K562 (cell line): ENCODE measurements around the gene WNK1. TPM values are rescaled to one million over a fixed set of nuclear protein-coding genes. Genes with fewer than 3 reads are reported as not detected.

ENCODE experiments used
- C11orf30 ChIP-seq: fragments of 450-650 bp; IDR thresholded peaks from 2 replicates; pipeline ENCODE4 v1.6.1; 2016; ENCODE audit warnings: low read depth, mild to moderate bottlenecking
- EP300 ChIP-seq: IDR thresholded peaks from 2 replicates; pipeline ENCODE4 v1.6.1; 2012; ENCODE audit warnings: low read length, improper control_type of control experiment
- GATA2 ChIP-seq: sonication (generic); formaldehyde crosslinking; IDR thresholded peaks from 2 replicates; pipeline ENCODE4 v1.4.0; 2020; ENCODE audit warnings: mild to moderate bottlenecking, missing genetic modification reagents
- RAD21 ChIP-seq, 2 experiments: fragments of 250-450 bp in 1 of 2; fragments of 450-650 bp in 1 of 2; sonication (Bioruptor Pico) in 1 of 2; formaldehyde crosslinking in 1 of 2; IDR thresholded peaks in 1 of 2; conservative IDR thresholded peaks in 1 of 2; 2 replicates each; pipeline versions ENCODE4 v1.4.0 to v1.8.0; 2020 to 2022; ENCODE audit warnings: mild to moderate bottlenecking in 2 of 2, moderate library complexity in 1 of 2
- SNIP1 ChIP-seq: fragments of 450-650 bp; IDR thresholded peaks from 2 replicates; pipeline ENCODE4 v1.7.1; 2017; ENCODE audit warnings: low read depth, mild to moderate bottlenecking
- ZNF121 ChIP-seq: sonication (generic); formaldehyde crosslinking; conservative IDR thresholded peaks from 2 replicates; pipeline ENCODE4 v1.8.0; 2022; ENCODE audit warnings: missing genetic modification reagents
- ZNF449 ChIP-seq: fragments of 250-450 bp; sonication (Bioruptor Pico); IDR thresholded peaks from 2 replicates; pipeline ENCODE4 v1.8.0; 2022; ENCODE audit warnings: moderate library complexity, mild to moderate bottlenecking, inconsistent platforms
- ZNF766 ChIP-seq: fragments of 200-800 bp; sonication (Bioruptor generic); conservative IDR thresholded peaks from 2 replicates; pipeline ENCODE4 v1.6.1; 2016; ENCODE audit warnings: missing genetic modification characterization, missing compliant biosample characterization
- polyA plus RNA-seq, 8 experiments: library from polyadenylated mRNA; depleted of rRNA in 4 of 8; stranded (reverse) in 5 of 8; unstranded in 3 of 8; fragments of >200 nt; fragmentation: Nextera tagmentation in 2 of 8; fragmentation: Illumina TruSeq in 1 of 8; extraction: Ambion mirVana in 2 of 8; extraction: Trizol in 1 of 8; gene quantifications; 2 replicates each; pipeline versions ENCODE4 v1.2.1 to v1.2.3, GENCODE V29; 2011 to 2014; ENCODE audit warnings: inconsistent platforms in 1 of 8, missing spikeins in 1 of 8
- total RNA-seq, 7 experiments: library from RNA; depleted of rRNA in 6 of 7; stranded (reverse); fragments of >200 nt in 6 of 7; fragmentation: Illumina TruSeq in 2 of 7; extraction: Trizol in 2 of 7; gene quantifications; 2 replicates each; pipeline versions ENCODE4 v1.2.1 to v1.2.3, GENCODE V29; 2011 to 2021; ENCODE audit warnings: low replicate concordance in 1 of 7
- TF ChIP-seq, protein P1 (sequence below): fragments of 200-600 bp; sonication (generic); IDR thresholded peaks from one replicate; pipeline ENCODE4 v1.6.1; 2012; ENCODE audit warnings: mild to moderate bottlenecking, low read depth, low read length, inconsistent platforms
- TF ChIP-seq, protein P2 (sequence below): fragments of 450-650 bp; IDR thresholded peaks from 2 replicates; pipeline ENCODE4 v1.6.1; 2017; ENCODE audit warnings: antibody characterized with exemption, mild to moderate bottlenecking

The WNK1 gene
- total and polyA plus RNA-seq, 9 of the 15 experiments (the other 6 are each of a cell fraction or from before 2014, with no cell fraction given), result 4.3 to 73.9 (median 31.0) TPM

DNA sequence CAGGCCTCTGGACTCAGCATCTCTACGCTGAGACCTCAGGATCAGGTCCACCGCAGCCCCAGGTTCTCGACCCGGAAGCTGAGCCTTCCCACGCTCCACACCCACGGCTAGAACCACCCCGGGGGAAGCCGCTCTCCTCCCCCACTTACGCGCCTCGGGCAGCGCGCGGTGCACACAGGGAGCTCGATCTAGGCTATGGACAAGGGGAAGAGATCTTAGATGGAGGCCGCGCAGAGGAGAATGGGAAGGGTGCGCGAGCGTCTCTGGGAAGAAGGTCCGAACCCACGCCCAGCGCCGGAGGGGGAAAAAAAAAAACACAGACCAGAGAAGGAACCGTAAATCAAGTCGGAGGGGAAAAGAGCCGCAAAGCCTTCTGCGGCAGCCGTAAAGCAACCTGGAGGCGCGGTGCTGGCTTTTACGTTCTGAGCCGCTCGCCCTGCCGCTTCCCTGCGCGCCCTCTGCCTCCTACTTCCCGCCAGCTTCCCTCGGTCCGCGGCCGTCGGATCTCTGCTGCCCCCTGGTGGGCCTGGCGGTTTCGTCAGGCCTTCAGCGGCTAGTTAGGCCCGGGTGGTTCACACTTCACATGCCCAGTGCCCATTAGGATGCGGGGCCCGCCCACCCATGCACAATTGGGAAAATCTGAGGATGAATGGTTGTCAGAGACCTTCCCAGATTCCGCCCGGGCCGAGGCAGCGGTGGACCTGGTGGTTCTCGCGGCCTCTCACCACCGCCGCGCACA is 197.2 kb downstream of the WNK1 start, which contains the start of gene RAD52 (continued):
- TF ChIP-seq, protein P1, sequence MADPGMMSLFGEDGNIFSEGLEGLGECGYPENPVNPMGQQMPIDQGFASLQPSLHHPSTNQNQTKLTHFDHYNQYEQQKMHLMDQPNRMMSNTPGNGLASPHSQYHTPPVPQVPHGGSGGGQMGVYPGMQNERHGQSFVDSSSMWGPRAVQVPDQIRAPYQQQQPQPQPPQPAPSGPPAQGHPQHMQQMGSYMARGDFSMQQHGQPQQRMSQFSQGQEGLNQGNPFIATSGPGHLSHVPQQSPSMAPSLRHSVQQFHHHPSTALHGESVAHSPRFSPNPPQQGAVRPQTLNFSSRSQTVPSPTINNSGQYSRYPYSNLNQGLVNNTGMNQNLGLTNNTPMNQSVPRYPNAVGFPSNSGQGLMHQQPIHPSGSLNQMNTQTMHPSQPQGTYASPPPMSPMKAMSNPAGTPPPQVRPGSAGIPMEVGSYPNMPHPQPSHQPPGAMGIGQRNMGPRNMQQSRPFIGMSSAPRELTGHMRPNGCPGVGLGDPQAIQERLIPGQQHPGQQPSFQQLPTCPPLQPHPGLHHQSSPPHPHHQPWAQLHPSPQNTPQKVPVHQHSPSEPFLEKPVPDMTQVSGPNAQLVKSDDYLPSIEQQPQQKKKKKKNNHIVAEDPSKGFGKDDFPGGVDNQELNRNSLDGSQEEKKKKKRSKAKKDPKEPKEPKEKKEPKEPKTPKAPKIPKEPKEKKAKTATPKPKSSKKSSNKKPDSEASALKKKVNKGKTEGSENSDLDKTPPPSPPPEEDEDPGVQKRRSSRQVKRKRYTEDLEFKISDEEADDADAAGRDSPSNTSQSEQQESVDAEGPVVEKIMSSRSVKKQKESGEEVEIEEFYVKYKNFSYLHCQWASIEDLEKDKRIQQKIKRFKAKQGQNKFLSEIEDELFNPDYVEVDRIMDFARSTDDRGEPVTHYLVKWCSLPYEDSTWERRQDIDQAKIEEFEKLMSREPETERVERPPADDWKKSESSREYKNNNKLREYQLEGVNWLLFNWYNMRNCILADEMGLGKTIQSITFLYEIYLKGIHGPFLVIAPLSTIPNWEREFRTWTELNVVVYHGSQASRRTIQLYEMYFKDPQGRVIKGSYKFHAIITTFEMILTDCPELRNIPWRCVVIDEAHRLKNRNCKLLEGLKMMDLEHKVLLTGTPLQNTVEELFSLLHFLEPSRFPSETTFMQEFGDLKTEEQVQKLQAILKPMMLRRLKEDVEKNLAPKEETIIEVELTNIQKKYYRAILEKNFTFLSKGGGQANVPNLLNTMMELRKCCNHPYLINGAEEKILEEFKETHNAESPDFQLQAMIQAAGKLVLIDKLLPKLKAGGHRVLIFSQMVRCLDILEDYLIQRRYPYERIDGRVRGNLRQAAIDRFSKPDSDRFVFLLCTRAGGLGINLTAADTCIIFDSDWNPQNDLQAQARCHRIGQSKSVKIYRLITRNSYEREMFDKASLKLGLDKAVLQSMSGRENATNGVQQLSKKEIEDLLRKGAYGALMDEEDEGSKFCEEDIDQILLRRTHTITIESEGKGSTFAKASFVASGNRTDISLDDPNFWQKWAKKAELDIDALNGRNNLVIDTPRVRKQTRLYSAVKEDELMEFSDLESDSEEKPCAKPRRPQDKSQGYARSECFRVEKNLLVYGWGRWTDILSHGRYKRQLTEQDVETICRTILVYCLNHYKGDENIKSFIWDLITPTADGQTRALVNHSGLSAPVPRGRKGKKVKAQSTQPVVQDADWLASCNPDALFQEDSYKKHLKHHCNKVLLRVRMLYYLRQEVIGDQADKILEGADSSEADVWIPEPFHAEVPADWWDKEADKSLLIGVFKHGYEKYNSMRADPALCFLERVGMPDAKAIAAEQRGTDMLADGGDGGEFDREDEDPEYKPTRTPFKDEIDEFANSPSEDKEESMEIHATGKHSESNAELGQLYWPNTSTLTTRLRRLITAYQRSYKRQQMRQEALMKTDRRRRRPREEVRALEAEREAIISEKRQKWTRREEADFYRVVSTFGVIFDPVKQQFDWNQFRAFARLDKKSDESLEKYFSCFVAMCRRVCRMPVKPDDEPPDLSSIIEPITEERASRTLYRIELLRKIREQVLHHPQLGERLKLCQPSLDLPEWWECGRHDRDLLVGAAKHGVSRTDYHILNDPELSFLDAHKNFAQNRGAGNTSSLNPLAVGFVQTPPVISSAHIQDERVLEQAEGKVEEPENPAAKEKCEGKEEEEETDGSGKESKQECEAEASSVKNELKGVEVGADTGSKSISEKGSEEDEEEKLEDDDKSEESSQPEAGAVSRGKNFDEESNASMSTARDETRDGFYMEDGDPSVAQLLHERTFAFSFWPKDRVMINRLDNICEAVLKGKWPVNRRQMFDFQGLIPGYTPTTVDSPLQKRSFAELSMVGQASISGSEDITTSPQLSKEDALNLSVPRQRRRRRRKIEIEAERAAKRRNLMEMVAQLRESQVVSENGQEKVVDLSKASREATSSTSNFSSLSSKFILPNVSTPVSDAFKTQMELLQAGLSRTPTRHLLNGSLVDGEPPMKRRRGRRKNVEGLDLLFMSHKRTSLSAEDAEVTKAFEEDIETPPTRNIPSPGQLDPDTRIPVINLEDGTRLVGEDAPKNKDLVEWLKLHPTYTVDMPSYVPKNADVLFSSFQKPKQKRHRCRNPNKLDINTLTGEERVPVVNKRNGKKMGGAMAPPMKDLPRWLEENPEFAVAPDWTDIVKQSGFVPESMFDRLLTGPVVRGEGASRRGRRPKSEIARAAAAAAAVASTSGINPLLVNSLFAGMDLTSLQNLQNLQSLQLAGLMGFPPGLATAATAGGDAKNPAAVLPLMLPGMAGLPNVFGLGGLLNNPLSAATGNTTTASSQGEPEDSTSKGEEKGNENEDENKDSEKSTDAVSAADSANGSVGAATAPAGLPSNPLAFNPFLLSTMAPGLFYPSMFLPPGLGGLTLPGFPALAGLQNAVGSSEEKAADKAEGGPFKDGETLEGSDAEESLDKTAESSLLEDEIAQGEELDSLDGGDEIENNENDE, result no peak
- no peak for TF ChIP-seq C11orf30
- TF ChIP-seq ZNF449, result no peak
- peak; percentile 69 to 78 for TF ChIP-seq RAD21 (CRISPR knock-in tag; conservative IDR thresholded peaks at IDR 0.05 in 1 of 2, IDR thresholded peaks at IDR 0.05 in 1 of 2)
- TF ChIP-seq SNIP1, result no peak
- TF ChIP-seq GATA2 (CRISPR knock-in tag), result no peak
- TF ChIP-seq ZNF766 (CRISPR knock-in tag), result peak; percentile 62; the same call in 1 of the 2 replicates
- TF ChIP-seq, protein P2, sequence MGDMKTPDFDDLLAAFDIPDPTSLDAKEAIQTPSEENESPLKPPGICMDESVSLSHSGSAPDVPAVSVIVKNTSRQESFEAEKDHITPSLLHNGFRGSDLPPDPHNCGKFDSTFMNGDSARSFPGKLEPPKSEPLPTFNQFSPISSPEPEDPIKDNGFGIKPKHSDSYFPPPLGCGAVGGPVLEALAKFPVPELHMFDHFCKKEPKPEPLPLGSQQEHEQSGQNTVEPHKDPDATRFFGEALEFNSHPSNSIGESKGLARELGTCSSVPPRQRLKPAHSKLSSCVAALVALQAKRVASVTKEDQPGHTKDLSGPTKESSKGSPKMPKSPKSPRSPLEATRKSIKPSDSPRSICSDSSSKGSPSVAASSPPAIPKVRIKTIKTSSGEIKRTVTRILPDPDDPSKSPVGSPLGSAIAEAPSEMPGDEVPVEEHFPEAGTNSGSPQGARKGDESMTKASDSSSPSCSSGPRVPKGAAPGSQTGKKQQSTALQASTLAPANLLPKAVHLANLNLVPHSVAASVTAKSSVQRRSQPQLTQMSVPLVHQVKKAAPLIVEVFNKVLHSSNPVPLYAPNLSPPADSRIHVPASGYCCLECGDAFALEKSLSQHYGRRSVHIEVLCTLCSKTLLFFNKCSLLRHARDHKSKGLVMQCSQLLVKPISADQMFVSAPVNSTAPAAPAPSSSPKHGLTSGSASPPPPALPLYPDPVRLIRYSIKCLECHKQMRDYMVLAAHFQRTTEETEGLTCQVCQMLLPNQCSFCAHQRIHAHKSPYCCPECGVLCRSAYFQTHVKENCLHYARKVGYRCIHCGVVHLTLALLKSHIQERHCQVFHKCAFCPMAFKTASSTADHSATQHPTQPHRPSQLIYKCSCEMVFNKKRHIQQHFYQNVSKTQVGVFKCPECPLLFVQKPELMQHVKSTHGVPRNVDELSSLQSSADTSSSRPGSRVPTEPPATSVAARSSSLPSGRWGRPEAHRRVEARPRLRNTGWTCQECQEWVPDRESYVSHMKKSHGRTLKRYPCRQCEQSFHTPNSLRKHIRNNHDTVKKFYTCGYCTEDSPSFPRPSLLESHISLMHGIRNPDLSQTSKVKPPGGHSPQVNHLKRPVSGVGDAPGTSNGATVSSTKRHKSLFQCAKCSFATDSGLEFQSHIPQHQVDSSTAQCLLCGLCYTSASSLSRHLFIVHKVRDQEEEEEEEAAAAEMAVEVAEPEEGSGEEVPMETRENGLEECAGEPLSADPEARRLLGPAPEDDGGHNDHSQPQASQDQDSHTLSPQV, result no peak; the same call in 1 of the 2 replicates
- TF ChIP-seq EP300, result peak; percentile 20
- TF ChIP-seq ZNF121 (CRISPR knock-in tag), result no peak
